WTC11 (cell line): Measurements from ENCODE around the gene RIPOR2. TPM values are rescaled to one million over a fixed set of nuclear protein-coding genes. Genes with fewer than 3 reads are reported as not detected.
A peak's percentile ranks its signal among the peaks of the same experiment; 100 is the strongest.

Experiments used
- ATAC-seq: fragments of 200-7000 bp; cut with Tn5 transposase; 2 replicates; pipeline ENCODE4 v1.10.0; 2021; ENCODE audit warnings: mild to moderate bottlenecking, moderate library complexity
- CTCF ChIA-PET: fragments of 300-600 bp; sonication (Branson Sonifier 250); formaldehyde crosslinking; loops from one replicate; lab custom pipeline; 2021; ENCODE audit warnings: antibody characterized with exemption; lab: Charles Lee
- POLR2A ChIA-PET: fragments of 350-600 bp; sonication (Branson Sonifier 250); formaldehyde crosslinking; loops from one replicate; lab custom pipeline; 2021; ENCODE audit warnings: antibody characterized with exemption; lab: Charles Lee
- DNase-seq: peaks from one replicate; pipeline ENCODE4 v3.0.0; 2021; ENCODE audit warnings: low spot score
- H3K27ac Mint-ChIP-seq: 2 replicates; pipeline ENCODE4 v1.8.0; 2021; ENCODE audit warnings: mixed read lengths
- H3K27me3 Mint-ChIP-seq: 2 replicates; pipeline ENCODE4 v1.8.0; 2021; ENCODE audit warnings: low read depth, mild to moderate bottlenecking, moderate library complexity, mixed read lengths
- H3K36me3 Mint-ChIP-seq: 2 replicates; pipeline ENCODE4 v1.8.0; 2021; ENCODE audit warnings: mixed read lengths
- H3K4me1 Mint-ChIP-seq: 2 replicates; pipeline ENCODE4 v1.8.0; 2022; ENCODE audit warnings: mixed read lengths
- H3K4me3 Mint-ChIP-seq: 2 replicates; pipeline ENCODE4 v1.8.0; 2021; ENCODE audit warnings: mild to moderate bottlenecking, moderate library complexity, mixed read lengths
- H3K9me3 Mint-ChIP-seq: 2 replicates; pipeline ENCODE4 v1.8.0; 2021; ENCODE audit warnings: mixed read lengths
- ATF1 ChIP-seq: sonication (generic); formaldehyde crosslinking; IDR thresholded peaks from 2 replicates; pipeline ENCODE4 v1.8.1; 2023; ENCODE audit warnings: mild to moderate bottlenecking, moderate library complexity, missing genetic modification reagents
- ESRRA ChIP-seq: sonication (generic); formaldehyde crosslinking; IDR thresholded peaks from 2 replicates; pipeline ENCODE4 v1.8.1; 2022; ENCODE audit warnings: mild to moderate bottlenecking, missing genetic modification reagents, borderline replicate concordance
- FOXJ3 ChIP-seq: sonication (generic); formaldehyde crosslinking; IDR thresholded peaks from 2 replicates; pipeline ENCODE4 v1.9.0; 2021; ENCODE audit warnings: missing genetic modification reagents, mild to moderate bottlenecking, borderline replicate concordance
- FOXP1 ChIP-seq: sonication (generic); formaldehyde crosslinking; IDR thresholded peaks from 2 replicates; pipeline ENCODE4 v1.8.0; 2022; ENCODE audit warnings: missing genetic modification reagents, mild to moderate bottlenecking, moderate library complexity, borderline replicate concordance
- GABPB1 ChIP-seq: sonication (generic); formaldehyde crosslinking; IDR thresholded peaks from 2 replicates; pipeline ENCODE4 v1.8.1; 2023; ENCODE audit warnings: mild to moderate bottlenecking, missing genetic modification reagents
- SP1 ChIP-seq: sonication (generic); formaldehyde crosslinking; conservative IDR thresholded peaks from 2 replicates; pipeline ENCODE4 v1.8.1; 2022; ENCODE audit warnings: missing genetic modification reagents
- TCF7 ChIP-seq: sonication (generic); formaldehyde crosslinking; IDR thresholded peaks from 2 replicates; pipeline ENCODE4 v1.8.0; 2022; ENCODE audit warnings: mild to moderate bottlenecking, low read depth, missing genetic modification reagents, moderate library complexity
- ZNF121 ChIP-seq: sonication (generic); formaldehyde crosslinking; IDR thresholded peaks from 2 replicates; pipeline ENCODE4 v1.8.0; 2023; ENCODE audit warnings: missing genetic modification reagents
- ZNF138 ChIP-seq: sonication (generic); formaldehyde crosslinking; conservative IDR thresholded peaks from 2 replicates; pipeline ENCODE4 v1.8.1; 2022; ENCODE audit warnings: mild to moderate bottlenecking, moderate library complexity, missing genetic modification reagents
- ZNF232 ChIP-seq: sonication (generic); formaldehyde crosslinking; IDR thresholded peaks from 2 replicates; pipeline ENCODE4 v1.8.0; 2022; ENCODE audit warnings: mild to moderate bottlenecking, missing genetic modification reagents
- ZNF396 ChIP-seq: fragments of 250-450 bp; sonication (Bioruptor Pico); IDR thresholded peaks from 2 replicates; pipeline ENCODE4 v1.8.0; 2021; ENCODE audit warnings: mild to moderate bottlenecking, moderate library complexity, borderline replicate concordance
- ZNF423 ChIP-seq: fragments of 250-450 bp; sonication (Bioruptor Pico); IDR thresholded peaks from 2 replicates; pipeline ENCODE4 v2.1.2; 2022; ENCODE audit warnings: mild to moderate bottlenecking, moderate library complexity
- total RNA-seq: library from RNA; stranded (reverse); gene quantifications from 3 replicates; pipeline ENCODE4 v1.2.3, GENCODE V29; 2021
- TF ChIP-seq, protein P1 (sequence below): sonication (generic); formaldehyde crosslinking; conservative IDR thresholded peaks from 2 replicates; pipeline ENCODE4 v1.8.1; 2023; ENCODE audit warnings: mild to moderate bottlenecking, low read depth, missing genetic modification reagents, moderate library complexity
- TF ChIP-seq, protein P2 (sequence below): fragments of 250-450 bp; sonication (Bioruptor Pico); IDR thresholded peaks from 2 replicates; pipeline ENCODE4 v2.1.2; 2022; ENCODE audit warnings: mild to moderate bottlenecking, moderate library complexity
- TF ChIP-seq, protein P3 (sequence below): sonication (generic); formaldehyde crosslinking; IDR thresholded peaks from 2 replicates; pipeline ENCODE4 v1.8.1; 2023; ENCODE audit warnings: mild to moderate bottlenecking, moderate library complexity, missing genetic modification reagents
- TF ChIP-seq, protein P4 (sequence below): sonication (generic); formaldehyde crosslinking; IDR thresholded peaks from 2 replicates; pipeline ENCODE4 v1.8.0; 2022; ENCODE audit warnings: mild to moderate bottlenecking, missing genetic modification reagents
- TF ChIP-seq, protein P5 (sequence below): sonication (generic); formaldehyde crosslinking; IDR thresholded peaks from 2 replicates; pipeline ENCODE4 v1.8.1; 2022; ENCODE audit warnings: mild to moderate bottlenecking, missing genetic modification reagents, moderate library complexity, borderline replicate concordance
- TF ChIP-seq, protein P6 (sequence below): sonication (generic); formaldehyde crosslinking; IDR thresholded peaks from 2 replicates; pipeline ENCODE4 v1.8.1; 2022; ENCODE audit warnings: low read depth, missing genetic modification reagents, borderline replicate concordance

The RIPOR2 gene
- total RNA-seq, 1 experiment from 2014 or later: 13.5 TPM

DNA sequence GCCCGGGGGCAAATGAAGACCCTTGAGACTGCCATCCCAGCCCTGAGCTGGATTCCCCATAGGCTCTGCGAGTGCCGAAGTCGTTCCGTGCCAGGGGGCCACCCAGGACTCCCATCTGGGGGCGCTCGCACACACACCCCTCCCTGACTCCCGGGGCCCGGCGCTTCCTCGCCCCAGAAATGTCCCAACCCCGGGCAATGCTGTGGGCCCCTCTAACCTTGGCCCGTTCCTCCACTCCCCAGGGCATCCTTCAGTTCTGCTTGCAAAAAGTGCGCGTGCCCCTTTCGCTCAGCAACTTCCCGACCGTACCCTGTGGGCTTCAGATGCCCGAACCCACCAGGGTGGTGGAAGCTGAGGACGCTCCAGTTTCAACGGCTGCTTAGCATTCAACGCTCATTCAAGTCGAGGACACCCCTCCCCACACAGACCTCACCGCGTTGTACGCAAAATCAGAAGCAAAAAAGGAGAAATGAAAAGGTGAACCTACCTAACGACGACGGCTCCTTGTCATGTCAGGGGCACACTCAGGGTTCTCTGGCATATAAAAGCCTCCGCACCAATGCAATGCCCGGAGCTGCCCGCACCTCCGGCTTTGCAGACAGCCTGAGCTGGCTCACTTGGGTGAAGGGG, 25.3 kb downstream of the RIPOR2 start:
- Mint-ChIP-seq H3K27ac (no peak overlapping the region), H3K4me3 (peak overlapping the region; percentile 78), H3K36me3 (no peaks in the 10 kb centered on the region), H3K27me3 (peaks cover 51% of the 10 kb centered on the region), H3K9me3 (no peaks in the 10 kb centered on the region), H3K4me1 (peaks cover 34% of the 10 kb centered on the region)
- TF ChIP-seq, protein P1, sequence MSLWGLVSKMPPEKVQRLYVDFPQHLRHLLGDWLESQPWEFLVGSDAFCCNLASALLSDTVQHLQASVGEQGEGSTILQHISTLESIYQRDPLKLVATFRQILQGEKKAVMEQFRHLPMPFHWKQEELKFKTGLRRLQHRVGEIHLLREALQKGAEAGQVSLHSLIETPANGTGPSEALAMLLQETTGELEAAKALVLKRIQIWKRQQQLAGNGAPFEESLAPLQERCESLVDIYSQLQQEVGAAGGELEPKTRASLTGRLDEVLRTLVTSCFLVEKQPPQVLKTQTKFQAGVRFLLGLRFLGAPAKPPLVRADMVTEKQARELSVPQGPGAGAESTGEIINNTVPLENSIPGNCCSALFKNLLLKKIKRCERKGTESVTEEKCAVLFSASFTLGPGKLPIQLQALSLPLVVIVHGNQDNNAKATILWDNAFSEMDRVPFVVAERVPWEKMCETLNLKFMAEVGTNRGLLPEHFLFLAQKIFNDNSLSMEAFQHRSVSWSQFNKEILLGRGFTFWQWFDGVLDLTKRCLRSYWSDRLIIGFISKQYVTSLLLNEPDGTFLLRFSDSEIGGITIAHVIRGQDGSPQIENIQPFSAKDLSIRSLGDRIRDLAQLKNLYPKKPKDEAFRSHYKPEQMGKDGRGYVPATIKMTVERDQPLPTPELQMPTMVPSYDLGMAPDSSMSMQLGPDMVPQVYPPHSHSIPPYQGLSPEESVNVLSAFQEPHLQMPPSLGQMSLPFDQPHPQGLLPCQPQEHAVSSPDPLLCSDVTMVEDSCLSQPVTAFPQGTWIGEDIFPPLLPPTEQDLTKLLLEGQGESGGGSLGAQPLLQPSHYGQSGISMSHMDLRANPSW (CRISPR knock-in tag): no peak
- TF ChIP-seq ATF1 (no peak), ZNF396 (CRISPR knock-in tag) (no peak), ZNF138 (no peak), TCF7 (CRISPR knock-in tag) (no peak), ZNF423 (CRISPR knock-in tag) (0 out of 2 replicates have a peak, but pooled peaks have one; percentile 14), ESRRA (CRISPR knock-in tag) (no peak), ZNF121 (CRISPR knock-in tag) (peak; percentile 90)
- TF ChIP-seq, protein P2, sequence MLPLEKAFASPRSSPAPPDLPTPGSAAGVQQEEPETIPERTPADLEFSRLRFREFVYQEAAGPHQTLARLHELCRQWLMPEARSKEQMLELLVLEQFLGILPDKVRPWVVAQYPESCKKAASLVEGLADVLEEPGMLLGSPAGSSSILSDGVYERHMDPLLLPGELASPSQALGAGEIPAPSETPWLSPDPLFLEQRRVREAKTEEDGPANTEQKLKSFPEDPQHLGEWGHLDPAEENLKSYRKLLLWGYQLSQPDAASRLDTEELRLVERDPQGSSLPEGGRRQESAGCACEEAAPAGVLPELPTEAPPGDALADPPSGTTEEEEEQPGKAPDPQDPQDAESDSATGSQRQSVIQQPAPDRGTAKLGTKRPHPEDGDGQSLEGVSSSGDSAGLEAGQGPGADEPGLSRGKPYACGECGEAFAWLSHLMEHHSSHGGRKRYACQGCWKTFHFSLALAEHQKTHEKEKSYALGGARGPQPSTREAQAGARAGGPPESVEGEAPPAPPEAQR: no peak
- TF ChIP-seq, protein P3, sequence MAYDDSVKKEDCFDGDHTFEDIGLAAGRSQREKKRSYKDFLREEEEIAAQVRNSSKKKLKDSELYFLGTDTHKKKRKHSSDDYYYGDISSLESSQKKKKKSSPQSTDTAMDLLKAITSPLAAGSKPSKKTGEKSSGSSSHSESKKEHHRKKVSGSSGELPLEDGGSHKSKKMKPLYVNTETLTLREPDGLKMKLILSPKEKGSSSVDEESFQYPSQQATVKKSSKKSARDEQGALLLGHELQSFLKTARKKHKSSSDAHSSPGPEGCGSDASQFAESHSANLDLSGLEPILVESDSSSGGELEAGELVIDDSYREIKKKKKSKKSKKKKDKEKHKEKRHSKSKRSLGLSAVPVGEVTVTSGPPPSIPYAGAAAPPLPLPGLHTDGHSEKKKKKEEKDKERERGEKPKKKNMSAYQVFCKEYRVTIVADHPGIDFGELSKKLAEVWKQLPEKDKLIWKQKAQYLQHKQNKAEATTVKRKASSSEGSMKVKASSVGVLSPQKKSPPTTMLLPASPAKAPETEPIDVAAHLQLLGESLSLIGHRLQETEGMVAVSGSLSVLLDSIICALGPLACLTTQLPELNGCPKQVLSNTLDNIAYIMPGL (CRISPR knock-in tag): peak; percentile 49; the same call in 1 of the 2 replicates
- TF ChIP-seq, protein P4, sequence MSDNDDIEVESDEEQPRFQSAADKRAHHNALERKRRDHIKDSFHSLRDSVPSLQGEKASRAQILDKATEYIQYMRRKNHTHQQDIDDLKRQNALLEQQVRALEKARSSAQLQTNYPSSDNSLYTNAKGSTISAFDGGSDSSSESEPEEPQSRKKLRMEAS (CRISPR knock-in tag): 0 out of 2 replicates have a peak, but pooled peaks have one; percentile 26
- ATAC-seq (peak; percentile 51), DNase-seq (peak; percentile 55)
- ChIA-PET POLR2A (interaction anchor here (1.3 to 1.7 kb wide), 2 partner anchors 9 to 24 kb away, joined by 3 to 6 read pairs; no protein-coding TSS in a partner anchor), CTCF (interaction anchor here (0.6 to 4.9 kb wide), 24 partner anchors 9 to 160 kb away, joined by 3 to 59 read pairs (median 4); partner anchors contain the start of gene RIPOR2)

DNA sequence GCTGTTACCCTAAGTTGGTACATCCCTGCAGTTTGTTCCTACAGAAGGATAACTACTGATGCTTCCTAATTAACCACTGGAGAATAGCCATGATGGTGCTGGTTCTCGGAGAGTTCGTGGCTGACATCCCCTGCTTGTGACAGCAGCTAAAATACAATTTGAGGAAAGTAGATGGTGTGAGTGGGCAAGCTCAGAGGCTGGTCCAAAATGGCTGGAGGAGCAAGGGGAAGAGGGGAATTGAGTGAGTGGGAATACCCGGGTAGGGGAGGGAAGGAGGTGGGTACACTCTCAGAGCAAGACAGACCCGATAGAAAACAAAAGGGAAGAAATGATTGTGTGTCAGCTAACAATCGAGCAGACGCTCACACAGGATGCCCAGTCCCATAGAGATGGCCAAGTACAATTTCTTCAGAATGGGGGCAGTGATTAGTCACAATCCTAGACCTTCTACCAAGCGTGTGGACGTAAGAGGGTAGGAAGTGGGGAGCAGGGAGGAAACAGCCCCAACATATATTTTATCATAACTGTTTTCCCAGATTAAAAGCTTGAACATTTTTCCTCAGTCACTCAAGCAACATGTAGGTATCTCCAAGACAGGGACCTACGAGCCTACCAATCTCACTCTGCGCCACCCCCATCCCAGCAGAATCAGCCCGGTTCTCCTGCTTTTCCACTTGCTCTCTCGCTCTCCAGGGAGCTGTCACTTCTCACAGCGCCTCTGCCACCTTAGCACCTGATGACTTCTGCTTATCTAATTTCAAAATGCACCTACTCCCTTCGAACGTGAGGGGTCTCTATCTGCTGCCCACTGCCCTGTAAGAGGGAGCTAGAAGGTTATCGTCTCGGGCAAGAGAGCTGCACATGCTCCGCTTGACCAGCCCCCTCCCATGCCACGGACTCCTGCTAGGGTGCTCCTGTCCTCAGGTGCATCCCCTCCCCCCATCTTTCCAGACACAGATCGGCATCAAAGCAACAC, 26.2 kb downstream of the RIPOR2 start:
- DNase-seq (no peak), ATAC-seq (peak; percentile 14)
- no peaks in the 10 kb centered on the region for H3K36me3 Mint-ChIP-seq

More for the DNA sequence above, 26.2 kb downstream of the RIPOR2 start:
- peak overlapping the region; percentile 78 for H3K4me3 Mint-ChIP-seq
- peaks cover 34% of the 10 kb centered on the region for H3K4me1 Mint-ChIP-seq
- peaks cover 51% of the 10 kb centered on the region for H3K27me3 Mint-ChIP-seq
- no peaks in the 10 kb centered on the region for H3K9me3 Mint-ChIP-seq
- POLR2A ChIA-PET: interaction anchor here (0.7 kb wide), 1 partner anchor 75 kb away, joined by 3 read pairs; no protein-coding TSS in a partner anchor
- H3K27ac Mint-ChIP-seq: no peak overlapping the region
- CTCF ChIA-PET: interaction anchor here (0.9 to 4.9 kb wide), 17 partner anchors 10 to 161 kb away, joined by 3 to 59 read pairs (median 6); partner anchors contain the start of gene RIPOR2
- TF ChIP-seq ZNF121 (CRISPR knock-in tag): peak; percentile 69; the same call in 1 of the 2 replicates
- TF ChIP-seq, protein P3 (CRISPR knock-in tag): no peak
- no peak for TF ChIP-seq ZNF232 (CRISPR knock-in tag)
- TF ChIP-seq, protein P5, sequence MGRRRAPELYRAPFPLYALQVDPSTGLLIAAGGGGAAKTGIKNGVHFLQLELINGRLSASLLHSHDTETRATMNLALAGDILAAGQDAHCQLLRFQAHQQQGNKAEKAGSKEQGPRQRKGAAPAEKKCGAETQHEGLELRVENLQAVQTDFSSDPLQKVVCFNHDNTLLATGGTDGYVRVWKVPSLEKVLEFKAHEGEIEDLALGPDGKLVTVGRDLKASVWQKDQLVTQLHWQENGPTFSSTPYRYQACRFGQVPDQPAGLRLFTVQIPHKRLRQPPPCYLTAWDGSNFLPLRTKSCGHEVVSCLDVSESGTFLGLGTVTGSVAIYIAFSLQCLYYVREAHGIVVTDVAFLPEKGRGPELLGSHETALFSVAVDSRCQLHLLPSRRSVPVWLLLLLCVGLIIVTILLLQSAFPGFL (CRISPR knock-in tag): no peak
- no peak for TF ChIP-seq ZNF396 (CRISPR knock-in tag)
- no peak for TF ChIP-seq GABPB1
- no peak for TF ChIP-seq FOXJ3 (CRISPR knock-in tag)
- TF ChIP-seq, protein P6, sequence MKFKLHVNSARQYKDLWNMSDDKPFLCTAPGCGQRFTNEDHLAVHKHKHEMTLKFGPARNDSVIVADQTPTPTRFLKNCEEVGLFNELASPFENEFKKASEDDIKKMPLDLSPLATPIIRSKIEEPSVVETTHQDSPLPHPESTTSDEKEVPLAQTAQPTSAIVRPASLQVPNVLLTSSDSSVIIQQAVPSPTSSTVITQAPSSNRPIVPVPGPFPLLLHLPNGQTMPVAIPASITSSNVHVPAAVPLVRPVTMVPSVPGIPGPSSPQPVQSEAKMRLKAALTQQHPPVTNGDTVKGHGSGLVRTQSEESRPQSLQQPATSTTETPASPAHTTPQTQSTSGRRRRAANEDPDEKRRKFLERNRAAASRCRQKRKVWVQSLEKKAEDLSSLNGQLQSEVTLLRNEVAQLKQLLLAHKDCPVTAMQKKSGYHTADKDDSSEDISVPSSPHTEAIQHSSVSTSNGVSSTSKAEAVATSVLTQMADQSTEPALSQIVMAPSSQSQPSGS (CRISPR knock-in tag): no peak
- TF ChIP-seq SP1 (CRISPR knock-in tag): 0 out of 2 replicates have a peak, but pooled peaks have one; percentile 18
- no peak for TF ChIP-seq FOXP1 (CRISPR knock-in tag)
- TF ChIP-seq, all 79 proteins: peak for 2
